Cortex of kidney (tissue), 1 donor: ENCODE measurements around the gene ABI3.
"Not testable (repeated sequence)": the region's sequence is repeated elsewhere in the genome, so short reads cannot be mapped to it uniquely, and the experiment has no call there.

Experiments used
- DNase-seq: peaks from one replicate; lab custom pipeline; 2025; lab: John Stamatoyannopoulos, UW

The ABI3 gene

DNA sequence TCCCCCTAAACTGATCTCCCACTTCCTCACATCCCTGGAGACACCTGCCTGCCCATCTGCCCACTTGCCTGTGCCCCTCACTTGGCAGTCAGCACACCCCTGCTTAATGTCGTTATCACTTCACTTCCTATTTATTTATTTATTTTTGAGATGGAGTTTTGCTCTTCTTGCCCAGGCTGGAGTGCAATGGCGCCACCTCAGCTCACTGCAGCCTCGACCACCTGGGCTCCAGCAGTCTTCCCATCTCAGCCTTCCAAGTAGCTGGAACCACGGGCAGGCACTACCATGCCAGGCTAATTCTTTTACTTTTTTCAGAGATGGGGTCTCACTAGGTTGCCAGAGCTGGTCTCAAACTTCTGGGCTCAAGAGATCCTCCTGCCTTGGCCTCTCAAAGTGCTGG lies 43.6 kb downstream of the ABI3 start:
- no peak for DNase-seq

DNA sequence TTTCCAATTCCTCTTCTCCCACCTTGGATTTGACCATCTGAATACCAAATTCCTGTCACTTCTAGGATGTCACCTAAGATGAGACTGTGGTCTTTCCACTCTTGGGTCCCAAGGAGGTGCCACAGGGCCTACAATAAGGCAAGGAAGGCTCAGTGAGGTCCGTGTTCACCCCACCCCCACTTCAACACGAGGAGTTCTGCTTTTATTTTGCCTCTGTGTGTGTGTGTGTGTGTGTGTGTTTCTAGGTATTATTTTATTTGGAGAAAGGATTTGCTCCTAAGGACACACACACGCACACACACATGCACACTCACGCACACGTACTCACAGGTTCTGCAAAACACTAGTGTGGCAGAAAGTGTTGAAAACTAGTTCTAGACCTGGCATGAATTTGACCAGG lies 44.6 kb downstream of the ABI3 start:
- no peak for DNase-seq

DNA sequence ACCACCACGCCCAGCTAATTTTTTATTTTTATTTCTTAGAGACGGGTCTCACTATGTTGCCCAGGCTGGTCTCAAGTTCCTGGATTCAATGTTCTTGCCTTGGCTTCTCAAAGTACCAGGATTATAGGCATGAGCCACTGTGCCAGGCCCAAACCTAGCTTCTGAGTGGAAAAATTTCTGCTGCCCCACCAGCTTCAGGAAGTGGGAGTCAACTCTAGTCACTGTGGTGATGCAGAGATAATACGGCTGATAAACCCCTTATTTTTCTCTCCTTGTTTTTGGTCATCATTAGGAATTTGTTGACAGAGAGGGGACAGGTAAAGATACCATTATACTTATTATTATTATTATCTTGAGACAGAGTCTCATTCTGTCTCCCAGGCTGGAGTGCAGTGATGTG lies 47.9 kb downstream of the ABI3 start:
- DNase-seq = no peak

DNA sequence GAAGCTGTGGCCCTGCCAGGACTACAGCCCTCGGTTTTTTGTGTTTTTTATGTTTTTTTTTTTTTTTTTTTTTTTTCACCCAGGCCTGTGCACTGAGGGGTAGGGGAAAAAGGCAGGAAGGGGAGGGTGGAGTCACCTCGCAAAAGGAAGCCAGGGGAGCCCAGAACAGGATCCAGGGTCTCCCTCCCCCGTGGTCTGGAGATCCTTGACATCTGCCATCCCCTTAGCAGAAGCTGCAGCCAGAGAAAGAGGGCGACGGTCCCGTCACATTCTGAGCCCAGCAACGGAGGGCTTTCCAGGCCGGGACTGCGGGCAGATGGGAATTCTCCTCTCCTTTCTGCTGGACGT lies 49.1 kb downstream of the ABI3 start:
- no peak for DNase-seq

DNA sequence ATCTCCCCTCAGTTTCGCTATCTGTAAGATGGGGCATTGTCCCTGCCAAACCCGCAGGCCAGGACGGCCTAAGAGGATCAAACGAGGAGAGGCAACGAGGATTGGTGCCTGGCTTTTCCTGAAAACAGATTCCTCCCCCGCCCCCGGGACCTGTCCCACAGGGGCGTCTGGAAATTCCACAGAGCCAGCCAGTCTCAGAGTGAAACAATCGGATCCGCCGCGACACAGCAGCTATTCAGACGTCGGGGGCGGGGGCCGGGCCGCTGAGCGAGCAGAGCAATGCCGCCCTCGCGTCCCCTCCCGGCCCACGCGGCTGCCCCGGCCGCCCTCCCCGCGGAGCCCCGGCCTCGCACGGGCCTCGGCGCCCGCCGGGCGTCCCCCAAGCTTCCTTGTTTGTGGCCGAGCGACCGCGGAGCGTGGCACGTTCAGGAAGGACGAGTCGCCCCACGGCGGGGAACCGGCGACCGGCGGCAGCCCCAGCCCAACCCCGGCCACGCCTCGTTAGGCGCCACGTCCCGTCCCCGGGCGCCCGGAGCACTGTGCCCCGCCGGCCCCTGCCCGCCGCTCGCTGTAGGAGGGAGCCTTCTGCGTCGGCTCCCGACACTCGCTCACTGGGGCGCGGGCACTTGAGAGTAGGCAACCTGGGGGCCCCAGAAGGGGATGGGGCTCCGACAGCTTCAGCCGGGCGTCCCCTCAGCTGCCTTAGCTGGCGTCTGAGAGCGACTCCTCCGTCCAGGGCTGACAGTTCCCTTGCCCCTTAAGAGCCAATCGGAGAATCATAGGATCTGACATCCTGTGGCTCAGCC lies 49.7 kb downstream of the ABI3 start:
- no peak for DNase-seq

DNA sequence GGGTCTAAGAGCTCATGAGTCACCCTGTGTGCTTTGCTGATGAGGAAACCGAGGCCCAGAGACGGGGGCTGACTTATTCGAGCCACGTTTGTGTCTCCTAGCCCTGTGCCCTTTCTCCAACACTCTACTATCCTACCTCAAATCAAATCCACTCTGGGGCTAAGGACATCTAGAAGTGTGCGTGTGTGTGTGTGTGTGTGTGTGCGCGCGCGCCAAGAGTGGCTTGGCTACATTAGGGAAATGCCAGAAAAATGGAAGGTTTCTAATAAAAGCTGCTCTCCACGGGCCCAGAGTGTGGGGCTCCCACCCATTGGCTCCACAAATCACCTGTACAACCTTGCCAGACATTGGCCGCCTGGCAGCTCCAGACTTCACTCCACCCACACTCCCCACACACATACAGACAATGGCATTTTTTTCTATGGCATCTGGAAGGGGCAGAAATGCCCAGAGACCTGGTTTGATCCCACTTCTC lies 50.3 kb downstream of the ABI3 start:
- DNase-seq = no peak

DNA sequence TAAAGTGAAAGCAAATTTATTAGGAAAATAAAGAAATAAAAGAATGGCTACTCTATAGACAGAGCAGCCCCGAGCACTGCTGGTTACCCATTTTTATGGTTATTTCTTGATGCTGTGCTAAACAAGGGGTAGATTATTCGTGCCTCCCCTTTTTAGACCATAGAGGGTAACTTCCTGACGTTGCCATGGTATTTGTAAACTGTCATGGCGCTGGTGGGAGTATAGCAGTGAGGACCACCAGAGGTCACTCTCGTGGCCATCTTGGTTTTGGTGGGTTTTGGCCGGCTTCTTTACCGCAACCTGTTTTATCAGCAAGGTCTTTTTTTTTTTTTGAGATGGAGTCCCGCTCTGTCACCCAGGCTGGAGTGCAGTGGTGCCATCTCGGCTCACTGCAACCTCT lies 51.0 kb downstream of the ABI3 start:
- not testable (repeated sequence) for DNase-seq

DNA sequence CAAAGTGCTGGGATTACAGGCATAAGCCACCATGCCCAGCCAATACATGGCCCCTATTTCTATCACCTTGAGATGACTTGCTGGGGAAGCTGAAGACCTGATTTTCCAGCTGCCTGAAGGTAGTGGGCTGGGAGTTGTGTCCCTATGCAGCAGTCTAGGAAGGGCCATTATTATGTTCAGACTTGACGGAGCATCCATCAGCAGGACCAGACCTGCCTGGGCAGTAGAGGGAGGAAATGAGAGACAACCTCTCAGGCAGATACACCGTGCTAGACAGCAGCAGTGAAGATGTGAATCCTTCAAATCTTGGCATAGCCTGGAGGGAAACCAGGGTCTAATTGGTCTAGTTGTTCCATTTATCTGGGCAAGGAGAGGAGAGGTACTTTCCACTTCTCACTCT lies 55.7 kb downstream of the ABI3 start:
- no peak for DNase-seq

DNA sequence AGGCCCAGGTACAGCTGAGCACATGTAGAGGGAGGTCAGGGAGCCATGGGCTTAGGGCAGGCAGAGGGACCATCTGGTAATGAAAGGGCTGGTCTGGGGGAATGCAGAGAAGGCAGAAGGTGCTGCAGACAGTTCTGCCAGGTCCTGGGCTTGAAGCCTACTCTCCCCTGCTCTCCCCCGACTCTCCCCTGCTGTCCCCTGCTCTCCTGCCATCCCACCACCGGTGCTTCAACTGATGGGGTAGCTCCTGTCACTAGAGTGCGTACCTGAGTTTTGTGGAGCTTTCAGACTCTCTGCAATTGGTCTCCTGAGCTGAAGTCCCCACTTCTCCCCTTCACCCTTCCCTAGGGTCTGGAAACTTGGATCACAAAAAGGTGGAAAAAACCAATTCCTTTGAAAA lies 57.4 kb downstream of the ABI3 start:
- DNase-seq = no peak

DNA sequence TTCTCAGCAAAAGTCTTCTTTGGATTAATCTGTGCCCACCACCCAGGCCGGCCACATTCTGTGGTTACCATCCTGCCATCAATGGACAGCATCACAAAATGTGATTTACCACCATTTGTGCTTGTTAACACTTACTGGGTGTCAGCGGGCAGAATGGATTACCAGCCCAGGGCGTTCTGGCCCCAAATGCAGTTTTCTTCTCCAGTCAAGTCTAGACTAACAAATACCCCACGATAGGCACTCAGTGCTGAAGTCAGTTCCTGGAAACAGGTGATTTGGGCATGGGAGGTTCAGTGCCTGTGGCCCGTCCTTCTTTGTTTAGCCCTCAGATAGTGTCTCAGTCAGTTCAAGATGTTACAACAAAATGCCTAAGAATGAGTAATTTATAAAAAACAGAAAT lies 58.8 kb downstream of the ABI3 start:
- no peak for DNase-seq
